ENCODE measurements around the gene RBM25.
"Not testable (repeated sequence)": the region's sequence is repeated elsewhere in the genome, so short reads cannot be mapped to it uniquely, and the experiment has no call there.

The RBM25 gene

DNA sequence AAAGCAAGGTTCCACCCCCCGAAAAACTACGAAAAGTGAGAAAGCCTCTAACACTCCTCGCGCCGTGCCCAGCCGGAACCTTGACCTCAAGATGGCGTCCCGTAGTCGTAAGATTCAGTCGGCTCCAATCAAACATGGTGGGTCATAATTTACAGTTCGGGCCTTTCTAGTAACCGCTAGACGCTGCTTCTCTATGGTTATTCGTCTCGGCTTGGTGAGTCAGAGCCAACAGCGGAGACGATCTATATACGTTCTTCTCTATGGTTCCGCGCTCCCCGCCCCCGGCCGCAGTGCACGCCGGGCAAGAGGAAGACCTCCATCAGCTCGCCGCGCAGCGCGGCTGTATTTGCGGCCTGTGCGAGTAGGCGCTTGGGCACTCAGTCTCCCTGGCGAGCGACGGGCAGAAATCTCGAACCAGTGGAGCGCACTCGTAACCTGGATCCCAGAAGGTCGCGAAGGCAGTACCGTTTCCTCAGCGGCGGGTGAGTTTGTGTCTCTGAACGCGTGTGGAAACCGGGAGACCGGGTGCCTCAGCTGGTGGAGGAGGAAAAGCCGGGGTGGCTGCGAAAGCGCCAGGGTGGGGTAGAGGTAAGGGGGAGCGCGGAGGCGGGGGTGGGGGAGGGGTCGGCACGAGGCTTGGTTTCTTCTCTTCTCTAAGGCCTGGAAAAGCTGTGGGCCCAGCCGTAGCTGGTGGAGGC is at the start of gene RBM25:
Gene RBM25 (plus strand): TSS at position 311 of the 698 bp plus-strand sequence. CDS start 13,108 bp downstream, outside the sequence.
- DNase-seq = peak; percentile 92

DNA sequence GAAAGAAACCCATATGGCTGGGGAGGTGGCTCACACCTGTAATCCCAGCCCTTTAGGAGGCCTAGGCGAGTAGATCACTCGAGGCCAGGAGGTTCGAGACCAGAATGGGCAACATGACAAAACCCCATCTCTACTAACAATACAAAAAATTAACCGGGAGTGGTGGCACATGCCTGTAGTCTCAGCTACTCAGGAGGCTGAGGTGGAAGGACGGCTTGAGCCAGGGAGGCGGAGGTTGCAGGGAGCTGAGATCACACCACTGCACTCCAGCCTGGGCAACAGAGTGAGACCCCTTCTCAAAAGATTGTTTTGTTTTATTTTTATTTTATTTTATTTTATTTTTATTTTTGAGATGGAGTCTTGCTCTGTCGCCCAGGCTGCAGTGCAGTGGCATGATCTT is 47.1 kb upstream of the RBM25 start:
- DNase-seq = not testable (repeated sequence)

DNA sequence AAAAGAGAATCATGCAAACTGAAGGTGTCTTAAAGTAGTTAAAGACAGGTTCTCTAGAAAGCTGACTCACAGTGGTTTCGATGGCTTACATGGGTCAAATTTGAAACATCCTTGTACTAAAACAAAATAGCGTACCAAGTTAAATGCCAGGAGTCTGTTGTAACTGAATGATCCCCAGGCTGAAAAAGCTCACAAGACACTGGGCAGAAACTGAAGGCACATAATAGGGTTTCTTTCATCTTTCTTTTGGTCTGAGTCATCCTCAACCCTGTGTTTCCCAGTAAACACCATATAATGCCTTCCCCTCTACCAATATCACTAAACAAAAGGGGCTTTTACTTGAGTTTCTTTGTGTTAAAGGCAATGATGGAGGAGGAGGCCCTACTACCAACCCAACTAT is 44.2 kb upstream of the RBM25 start:
- DNase-seq = no peak

DNA sequence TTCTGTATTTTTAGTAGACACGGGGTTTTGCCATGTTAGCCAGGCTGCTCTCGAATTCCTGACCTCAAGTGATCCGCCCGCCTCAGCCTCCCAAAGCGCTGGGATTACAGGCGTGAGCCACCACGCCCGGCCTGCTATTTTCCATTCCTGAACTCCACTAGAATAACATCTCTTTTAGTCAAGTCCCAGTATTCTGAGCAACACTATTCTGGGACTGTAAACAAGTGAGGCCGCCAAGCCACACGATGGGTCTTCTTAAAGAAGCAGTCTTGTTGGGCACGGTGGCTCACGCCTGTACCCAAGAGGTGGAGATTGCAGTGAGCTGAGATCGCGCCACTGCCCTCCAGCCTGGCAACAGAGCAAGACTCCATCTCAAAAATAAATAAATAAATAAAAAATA is 42.8 kb upstream of the RBM25 start:
- not testable (repeated sequence) for DNase-seq

DNA sequence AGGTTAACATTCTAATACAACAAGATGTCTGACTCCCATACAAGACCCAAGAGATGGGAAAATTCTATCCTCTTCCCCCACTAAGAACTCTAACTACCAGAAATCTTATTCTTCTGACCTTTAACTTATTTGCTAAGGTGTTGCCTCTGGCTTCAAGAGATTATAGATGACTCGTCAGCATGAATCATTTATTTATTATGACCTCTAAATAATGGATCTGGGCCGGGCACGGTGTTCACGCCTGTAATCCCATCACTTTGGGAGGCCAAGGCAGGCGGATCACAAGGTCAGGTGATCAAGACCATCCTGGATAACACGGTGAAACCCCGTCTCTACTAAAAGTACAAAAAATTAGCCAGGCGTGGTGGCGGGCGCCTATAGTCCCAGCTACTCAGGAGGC is 42.3 kb upstream of the RBM25 start:
- DNase-seq = not testable (repeated sequence)

DNA sequence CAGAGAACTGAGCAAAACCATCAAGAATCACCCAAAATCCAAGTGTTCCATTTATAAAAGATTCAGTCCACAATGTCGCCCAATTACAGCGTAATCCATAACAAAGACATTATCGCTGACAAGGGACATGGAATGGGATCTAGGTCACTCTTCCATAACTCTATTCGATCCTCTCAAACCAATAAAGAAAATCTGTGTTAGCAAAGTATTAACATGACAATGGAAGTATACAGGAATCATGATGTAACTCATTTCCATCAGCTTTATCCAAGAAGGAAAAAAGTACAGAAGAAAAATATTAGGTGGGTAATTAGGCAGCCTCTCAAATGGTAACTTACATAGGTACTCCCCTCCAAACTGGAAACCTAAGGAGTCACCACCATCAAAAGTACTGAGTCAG is 36.3 kb upstream of the RBM25 start:
- no peak for DNase-seq

DNA sequence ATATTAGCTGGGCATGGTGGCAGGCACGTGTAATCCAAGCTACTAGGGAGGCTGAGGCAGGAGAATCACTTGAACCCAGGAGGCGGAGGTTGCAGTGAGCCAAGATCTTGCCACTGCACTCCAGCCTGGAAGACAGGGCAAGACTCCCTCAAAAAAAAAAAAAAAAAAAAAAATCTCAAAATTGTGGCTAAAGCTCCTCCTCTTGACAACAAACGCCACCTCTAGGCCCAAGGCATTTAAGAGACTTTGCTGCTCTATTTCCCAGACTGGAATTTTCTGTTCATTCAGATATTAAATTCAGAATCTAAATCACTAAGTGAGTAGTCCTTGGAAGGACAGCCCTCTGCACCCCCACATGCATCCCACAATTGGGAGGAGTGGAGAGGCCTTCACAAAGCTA is 32.8 kb upstream of the RBM25 start:
- no peak for DNase-seq

DNA sequence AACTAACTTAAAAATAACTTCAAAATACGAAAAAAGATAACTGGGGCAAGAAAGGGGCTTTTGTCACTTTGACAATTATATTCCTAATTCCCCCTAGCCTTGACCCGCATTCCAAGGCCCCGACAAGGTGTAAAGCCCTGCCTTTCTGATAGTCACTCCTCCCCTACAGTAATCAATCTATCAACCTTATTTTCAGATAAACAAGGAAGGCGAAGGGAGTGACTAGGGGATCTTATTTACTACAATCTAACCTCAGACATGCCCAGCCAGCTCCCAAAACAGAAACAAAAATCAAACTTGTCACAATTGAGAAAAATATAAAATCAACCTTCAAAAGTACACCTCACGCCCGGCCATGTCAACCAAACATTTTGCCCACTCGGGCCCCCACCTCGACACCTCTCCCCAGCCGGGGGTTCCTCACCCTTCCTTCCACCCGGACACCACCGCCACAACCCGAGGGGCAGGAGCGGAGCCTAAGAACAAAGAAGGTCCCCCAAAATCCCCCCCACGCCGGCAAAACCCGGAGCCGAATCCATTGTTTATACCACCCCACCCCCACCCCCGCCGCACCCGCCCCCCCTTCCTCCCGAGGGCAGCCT is 32.0 kb upstream of the RBM25 start:
- DNase-seq = no peak

DNA sequence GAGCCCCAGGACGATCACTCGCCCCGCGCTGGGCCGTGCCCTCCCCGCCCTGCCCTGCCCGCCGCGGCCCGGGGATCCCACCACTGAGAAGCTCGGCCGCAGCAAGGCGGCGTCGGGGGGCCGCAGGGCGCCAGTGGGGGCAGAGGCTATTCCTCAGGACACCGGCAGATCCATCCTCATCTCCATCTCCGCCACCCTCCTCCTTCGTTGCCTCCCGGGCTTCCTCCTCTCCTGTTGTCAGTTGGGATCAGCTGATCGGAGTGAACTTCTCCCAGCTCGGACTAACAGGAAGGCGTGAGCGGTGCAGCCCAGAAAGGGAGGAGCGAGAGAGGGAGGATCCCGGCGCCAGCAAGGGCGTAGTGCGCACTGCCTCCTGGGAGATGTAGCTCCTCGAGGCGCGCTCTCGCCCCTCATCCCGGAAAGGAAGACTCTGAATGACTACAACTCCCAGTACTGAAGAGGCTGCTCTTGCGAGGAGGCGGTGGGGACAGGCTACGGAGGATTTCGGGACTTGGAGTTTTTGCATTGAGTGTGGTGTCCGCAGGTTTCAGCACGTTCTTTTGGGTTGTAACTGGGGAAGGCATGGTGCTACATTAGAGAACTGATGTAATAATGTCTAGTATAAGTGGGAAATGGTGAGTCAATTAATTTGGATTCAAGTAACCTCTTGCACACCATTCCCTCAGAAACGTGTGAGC is 31.3 kb upstream of the RBM25 start, which contains the start of gene ZFYVE1:
Gene ZFYVE1 (minus strand): TSS at position 262 of the 698 bp plus-strand sequence. CDS start 2,598 bp downstream, outside the sequence.
- peak; percentile 91 for DNase-seq

DNA sequence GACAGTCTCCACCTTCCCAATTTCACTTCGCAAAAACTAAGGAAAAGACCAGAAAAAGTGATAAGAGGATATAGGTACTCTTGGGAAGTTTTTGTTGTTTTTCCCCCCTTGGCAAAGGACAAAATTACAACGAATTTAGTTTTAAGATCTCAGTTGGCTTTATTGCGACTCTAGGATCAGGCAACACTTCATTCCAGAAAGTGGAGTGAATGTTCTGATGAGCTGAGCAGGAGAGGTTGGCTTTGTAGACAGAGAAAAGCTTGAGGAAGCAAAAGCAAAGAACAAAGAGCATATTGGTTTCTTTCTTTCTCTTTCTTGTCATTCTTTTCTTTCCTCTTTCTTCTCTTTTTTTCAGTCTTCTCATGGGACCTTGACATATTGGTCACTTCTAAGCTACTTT is 30.8 kb upstream of the RBM25 start:
- DNase-seq = no peak

DNA sequence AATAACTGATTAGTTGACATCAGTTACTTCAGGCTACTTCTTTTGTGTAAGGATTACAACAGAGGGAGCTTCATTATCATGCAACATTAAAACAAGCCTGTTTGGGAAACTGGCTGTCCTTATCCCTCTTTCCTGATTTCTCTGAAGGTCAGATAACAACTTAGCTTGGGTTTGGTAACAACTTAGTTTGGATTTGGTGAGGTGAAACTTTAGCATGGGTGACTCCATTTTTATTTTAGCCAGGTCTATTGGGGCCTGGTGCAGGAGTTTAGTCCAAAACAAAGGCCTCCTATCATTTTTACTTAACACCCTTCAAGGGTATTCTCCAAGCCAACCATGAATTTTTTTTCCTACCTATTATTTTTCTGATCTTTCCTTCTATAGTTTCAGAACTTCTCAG is 30.4 kb upstream of the RBM25 start:
- DNase-seq = no peak

DNA sequence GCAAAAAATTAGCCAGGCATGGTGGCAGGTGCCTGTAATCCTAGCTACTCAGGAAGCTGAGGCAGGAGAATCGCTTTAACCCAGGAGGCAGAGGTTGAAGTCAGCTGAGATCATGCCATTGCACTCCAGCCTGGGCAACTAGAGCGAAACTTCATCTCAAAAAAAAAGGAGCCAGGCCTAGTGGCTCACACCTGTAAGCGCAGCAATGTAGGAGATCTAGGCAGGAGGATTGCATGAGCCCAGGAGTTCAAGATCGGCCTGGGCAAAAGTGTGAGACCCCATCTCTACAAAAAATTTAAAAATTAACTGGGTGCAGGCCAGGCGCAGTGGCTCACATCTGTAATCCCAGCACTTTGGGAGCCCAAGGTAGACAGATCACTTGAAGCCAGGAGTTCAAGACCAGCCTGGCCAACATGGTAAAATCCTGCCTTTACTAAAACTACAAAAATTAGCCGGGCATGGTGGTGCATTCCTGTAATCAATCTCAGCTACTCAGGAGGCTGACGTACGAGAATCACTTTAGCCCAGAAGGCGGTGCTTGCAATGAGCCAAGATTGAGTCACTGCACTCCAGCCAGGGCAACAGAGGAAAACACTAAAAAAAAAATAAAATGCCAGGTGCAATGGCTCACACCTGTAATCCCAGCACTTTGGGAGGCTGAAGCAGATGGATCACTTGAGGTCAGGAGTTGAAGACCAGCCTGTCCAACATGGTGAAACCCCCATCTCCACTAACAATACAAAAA is 21.5 kb upstream of the RBM25 start:
- DNase-seq = not testable (repeated sequence)

DNA sequence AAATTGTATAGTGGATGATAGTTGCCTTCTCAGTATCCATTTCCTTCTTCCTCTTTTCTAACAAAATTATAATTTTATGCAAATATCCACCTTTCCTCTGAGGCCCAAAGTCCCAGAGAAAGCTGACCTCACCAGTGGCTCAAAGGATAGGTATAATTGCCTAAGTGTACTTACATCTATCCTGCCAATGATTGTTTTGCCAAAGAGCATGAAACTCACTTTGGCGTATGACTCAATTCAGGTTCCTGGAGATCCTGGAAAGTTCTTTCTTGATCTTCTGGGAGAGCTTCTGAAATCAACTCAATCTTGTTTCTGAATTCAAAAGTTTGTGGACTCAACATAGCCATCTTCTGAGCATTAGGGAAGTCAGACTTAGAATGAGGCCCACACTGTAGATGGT is 10.5 kb upstream of the RBM25 start:
- DNase-seq = no peak

DNA sequence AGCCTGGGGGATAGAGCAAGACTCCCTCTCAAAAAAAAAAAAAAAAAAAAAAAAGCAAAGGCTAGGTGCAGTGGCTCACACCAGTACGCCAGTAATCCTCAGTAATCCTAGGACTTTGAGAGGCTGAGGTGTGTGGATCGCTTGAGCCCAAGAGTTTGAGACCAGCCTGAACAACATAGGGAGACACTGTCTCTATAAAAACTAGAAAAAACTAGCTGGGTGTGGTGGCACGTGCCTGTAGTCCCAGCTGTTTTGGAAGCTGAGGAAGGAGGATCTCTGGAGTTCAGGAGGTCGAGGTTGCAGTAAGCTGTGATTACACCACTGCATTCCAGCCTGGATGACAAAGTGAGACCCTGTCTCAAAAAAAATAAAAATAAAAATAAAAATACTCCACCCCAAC is 8.9 kb upstream of the RBM25 start:
- no peak for DNase-seq

DNA sequence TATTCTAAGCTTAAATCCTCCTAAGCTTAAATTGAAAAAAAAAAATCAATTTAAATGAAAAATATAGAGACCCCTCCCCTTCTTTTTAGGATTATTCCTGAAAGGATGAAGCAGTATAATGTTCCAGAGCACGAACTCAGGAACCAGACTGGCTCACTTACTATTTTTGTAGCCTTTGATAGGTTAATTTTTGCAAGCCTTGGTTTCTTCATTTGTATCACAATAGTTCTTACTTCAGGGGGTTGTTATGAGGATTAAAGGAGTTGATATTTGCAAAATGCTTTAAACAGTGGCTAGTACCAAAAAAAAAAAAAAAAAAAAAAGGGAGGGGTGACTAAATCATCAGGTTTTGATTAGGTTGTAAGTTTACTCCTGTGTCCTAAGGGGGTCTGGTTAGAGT is 3.1 kb upstream of the RBM25 start:
- no peak for DNase-seq

DNA sequence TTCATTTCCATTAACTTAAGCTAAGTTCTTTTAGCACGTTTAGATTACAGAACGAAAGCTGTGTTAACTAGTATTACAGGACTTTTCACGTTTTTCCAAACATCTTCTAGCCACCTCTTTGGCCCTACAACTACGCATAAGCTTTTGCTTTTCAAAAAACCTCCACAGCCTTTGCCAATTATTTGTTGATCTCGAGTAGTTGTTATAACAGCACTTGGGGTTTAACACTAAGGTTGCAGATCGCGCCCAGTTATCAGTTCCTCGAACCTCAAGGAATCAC is 450 bp upstream of the RBM25 start:
- DNase-seq = no peak

DNA sequence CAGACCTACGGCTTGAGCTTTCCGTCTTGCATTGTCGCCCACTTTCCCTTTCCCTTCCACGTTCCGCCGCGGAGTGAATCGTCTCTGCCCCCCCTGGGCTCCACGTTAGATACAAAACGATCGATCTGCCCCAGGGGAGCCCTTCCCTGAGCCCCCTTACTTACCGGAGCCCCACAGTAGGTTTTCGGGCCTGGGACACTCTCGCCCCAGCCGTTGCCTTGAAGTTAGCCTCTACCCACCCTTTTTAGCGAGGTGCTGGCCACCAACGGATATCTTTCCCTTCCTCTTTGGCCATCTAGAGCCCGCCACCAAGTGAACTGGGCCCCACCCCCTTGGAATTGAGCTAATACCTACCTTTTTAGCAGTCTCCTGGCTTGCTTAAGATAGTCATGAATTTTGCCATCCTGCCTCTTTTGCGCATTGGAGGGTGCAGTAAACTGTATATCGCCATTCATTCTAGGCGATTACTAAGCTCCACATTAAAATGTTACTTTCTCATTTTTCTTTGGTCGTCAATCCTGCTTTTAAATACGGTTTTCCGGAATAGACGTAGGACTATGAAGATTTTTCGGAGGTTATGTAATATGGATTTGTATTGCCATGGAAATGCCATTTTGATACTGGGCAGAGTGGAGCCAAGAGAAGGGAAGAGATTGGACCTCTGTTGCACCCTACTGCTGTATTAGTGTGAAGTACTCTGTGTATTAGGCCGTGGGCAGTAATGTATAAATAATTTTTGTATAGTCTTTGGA is 764 bp downstream of the RBM25 start:
- no peak for DNase-seq

DNA sequence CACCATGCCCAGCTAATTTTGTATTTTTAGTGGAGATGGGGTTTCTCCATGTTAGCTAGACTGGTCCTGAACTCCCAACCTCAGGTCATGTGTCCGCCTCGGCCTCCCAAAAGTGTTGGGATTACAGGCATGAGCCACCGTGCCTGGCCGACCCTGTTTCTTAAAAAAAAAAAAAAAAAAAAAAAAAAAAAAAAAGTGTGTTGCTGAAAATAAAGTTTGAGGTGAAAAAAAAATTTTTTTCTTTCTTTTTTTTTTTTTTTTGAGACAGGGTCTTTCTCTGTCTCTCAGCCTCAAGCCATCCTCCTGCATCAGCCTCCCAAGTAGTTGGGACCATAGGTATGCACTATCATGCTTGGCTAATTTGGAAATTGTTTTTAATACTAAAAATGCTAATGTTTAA is 11.3 kb downstream of the RBM25 start:
- no peak for DNase-seq

DNA sequence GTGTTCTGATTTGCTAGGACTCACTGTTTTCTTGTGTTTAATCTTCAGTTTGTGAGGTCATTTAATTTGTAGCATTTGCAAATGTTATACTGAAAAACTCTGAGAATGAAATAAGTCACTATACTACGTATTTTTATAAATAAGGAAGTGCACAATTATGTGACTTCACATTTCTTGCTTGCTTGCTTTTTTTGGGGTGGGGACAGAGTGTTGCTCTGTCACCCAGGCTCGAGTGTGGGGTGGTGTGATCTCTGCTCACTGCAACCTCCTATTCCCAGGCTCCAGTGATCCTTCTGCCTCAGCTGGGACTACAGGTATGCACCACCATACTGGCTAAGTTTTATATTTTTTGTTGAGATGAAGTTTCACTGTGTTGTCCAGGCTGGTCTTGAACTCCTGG is 32.7 kb downstream of the RBM25 start:
- DNase-seq = no peak

DNA sequence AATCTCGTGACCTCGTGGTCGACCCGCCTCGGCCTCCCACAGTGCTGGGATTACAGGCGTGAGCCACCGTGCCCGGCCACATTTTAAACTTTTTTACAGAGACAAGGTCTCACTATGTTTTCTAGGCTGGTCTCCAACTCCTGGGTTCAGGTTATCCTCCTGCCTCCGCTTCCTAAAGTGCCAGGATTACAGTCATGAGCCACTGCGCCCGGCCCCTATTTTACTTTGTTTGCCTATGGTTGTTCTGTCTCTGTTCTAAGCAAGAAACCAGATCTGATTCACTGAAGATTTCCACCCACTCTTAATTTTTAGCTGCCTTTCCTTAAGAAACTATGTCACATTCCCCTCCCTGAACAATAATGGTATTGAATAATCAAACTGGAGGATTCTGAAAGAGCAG is 39.1 kb downstream of the RBM25 start:
- no peak for DNase-seq

DNA sequence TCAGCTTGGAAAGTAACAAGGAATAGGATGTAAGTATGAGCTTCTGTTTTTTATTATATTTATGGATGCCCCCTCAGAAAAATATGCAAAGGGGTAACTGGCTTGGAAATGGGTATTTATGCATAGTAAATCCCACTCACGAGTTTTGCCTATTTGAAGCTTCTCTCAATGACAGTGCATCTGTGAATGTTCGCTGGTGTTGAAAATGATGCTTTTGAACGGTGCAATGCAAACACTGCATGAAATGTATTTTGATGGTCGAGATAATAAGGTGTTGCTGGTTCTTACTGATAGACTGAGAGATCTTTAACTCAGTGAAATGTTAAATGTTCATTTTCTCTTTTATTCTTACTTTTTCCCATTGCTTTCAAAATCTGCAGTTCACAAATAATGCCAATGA is 42.0 kb downstream of the RBM25 start:
- DNase-seq = no peak

DNA sequence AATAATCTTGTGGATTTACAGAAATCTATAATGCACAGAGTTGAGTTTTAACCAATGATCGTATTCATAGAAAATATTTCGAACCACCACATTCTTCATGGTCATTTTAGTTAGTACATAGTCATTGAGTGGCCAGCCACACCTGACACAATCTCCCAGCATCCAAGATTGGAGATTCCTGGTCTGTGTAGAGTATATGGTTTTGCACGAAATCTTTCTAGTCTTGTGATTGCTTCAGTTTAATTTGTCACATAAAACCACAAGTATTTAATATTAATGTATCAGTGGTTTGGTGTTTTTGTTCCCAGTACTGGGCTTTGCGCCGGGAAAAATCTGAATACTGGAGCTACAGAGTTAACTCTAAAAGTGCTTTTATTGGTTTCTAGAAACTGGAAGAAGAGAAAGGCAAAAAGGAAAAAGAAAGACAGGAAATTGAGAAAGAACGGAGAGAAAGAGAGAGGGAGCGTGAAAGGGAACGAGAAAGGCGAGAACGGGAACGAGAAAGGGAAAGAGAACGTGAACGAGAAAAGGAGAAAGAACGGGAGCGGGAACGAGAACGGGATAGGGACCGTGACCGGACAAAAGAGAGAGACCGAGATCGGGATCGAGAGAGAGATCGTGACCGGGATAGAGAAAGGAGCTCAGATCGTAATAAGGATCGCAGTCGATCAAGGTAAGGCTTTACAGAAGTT is 44.6 kb downstream of the RBM25 start:
- no peak for DNase-seq
